ENCODE measurements around the gene KCNF1. TPM values are rescaled to one million over a fixed set of nuclear protein-coding genes. Genes with fewer than 3 reads are reported as not detected.

Gene KCNF1
- total RNA-seq, 1 experiment from 2014 or later = 3.2 TPM

DNA sequence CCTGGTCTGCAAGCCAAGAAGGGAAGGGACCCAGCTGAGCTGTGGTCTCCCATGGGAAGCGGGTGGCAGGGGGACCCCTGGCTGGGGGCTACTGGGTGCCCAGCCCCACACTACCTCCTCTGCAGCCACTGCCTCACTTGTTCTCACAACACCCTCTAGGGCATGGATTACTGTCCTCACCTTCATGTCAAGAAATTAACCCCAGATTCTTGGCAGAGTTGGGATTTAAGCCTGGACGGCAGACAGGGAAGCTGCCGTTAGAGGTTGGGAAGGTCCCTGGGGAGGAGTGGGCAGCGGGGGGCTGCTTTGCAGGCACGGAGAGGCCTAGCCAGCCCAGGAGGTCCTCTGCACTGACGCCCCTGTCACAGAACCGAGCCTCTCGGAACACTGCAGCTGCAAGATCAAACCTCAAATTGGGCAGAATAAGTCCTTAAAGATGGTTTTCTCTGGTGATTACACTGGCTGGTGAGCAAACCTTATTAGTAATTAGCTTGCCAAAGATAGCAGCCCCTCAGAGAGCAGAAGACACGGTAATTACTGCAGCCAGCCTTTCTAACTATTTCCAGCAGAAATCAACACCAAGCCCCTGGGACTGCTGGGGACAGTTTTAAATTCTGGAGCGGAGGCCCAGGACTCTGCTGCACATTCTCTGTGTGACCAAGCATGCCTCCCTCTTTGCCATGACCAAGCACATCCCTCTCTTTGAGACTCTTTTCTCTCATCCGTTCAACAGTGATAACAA is 35.9 kb downstream of the KCNF1 start:
- TF ChIP-seq, protein P1, sequence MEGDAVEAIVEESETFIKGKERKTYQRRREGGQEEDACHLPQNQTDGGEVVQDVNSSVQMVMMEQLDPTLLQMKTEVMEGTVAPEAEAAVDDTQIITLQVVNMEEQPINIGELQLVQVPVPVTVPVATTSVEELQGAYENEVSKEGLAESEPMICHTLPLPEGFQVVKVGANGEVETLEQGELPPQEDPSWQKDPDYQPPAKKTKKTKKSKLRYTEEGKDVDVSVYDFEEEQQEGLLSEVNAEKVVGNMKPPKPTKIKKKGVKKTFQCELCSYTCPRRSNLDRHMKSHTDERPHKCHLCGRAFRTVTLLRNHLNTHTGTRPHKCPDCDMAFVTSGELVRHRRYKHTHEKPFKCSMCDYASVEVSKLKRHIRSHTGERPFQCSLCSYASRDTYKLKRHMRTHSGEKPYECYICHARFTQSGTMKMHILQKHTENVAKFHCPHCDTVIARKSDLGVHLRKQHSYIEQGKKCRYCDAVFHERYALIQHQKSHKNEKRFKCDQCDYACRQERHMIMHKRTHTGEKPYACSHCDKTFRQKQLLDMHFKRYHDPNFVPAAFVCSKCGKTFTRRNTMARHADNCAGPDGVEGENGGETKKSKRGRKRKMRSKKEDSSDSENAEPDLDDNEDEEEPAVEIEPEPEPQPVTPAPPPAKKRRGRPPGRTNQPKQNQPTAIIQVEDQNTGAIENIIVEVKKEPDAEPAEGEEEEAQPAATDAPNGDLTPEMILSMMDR (conservative IDR thresholded peaks at IDR 0.05) = no peak
- no peaks in the 10 kb centered on the region for H3K23me2 ChIP-seq (ENCODE audit: insufficient read length, low read depth, low read length, poor library complexity, severe bottlenecking)
- WGBS (ENCODE audit: extremely low coverage, insufficient read length, low lambda C conversion rate) = no CpG with 5 or more reads among the region's 11 CpGs
- H3K23ac ChIP-seq (ENCODE audit: insufficient read length, low read depth, low read length) = no peak overlapping the region
- no peak overlapping the region for H3K14ac ChIP-seq (ENCODE audit: insufficient read depth, low read length)
- H3K4me3 Mint-ChIP-seq = no peak overlapping the region
- H2BK15ac ChIP-seq (ENCODE audit: low read depth, low read length) = no peak overlapping the region
- H3K18ac ChIP-seq (ENCODE audit: insufficient read length, low read depth, low read length) = no peak overlapping the region
- peaks cover 7 to 8% of the 10 kb centered on the region in 2 experiments; a peak in 4 of 5 replicates for H3K9me3 Mint-ChIP-seq
- peaks cover 0 to 5% (median 0%) of the 10 kb centered on the region in 3 experiments; a peak in 1 of 7 replicates for H3K36me3 Mint-ChIP-seq (ENCODE audit: insufficient read depth in 1 of 3, low read depth in 3 of 3)
- no peak overlapping the region for H4K91ac ChIP-seq (ENCODE audit: insufficient read length, low read depth, low read length)
- H3K27ac ChIP-seq (ENCODE audit: insufficient read length, low read depth, low read length) = no peak overlapping the region
- H3K4ac ChIP-seq (ENCODE audit: low read depth, low read length) = no peak overlapping the region
- H3K27ac Mint-ChIP-seq = no peak overlapping the region
- H3T11ph ChIP-seq (ENCODE audit: low read length) = no peak overlapping the region
- H4K20me1 ChIP-seq (ENCODE audit: control insufficient read depth, insufficient read depth, insufficient read length) = no peaks in the 10 kb centered on the region
- no peak overlapping the region for H2AK5ac ChIP-seq (ENCODE audit: insufficient read length, low read length)
- DNase-seq = no peak
- no peaks in the 10 kb centered on the region for H3K27me3 ChIP-seq (ENCODE audit: insufficient read depth, low read length)
- no peak overlapping the region for H4K5ac ChIP-seq (ENCODE audit: insufficient read length, low read depth, low read length)
- H3K79me1 ChIP-seq (ENCODE audit: insufficient read depth, low read depth, low read length, poor library complexity, severe bottlenecking) = no peaks in the 10 kb centered on the region
- H3K9me3 ChIP-seq (ENCODE audit: control insufficient read depth, low read depth, low read length) = no peaks in the 10 kb centered on the region
- H4K8ac ChIP-seq (replicated peaks; ENCODE audit: insufficient read length, low read depth, low read length) = no peak overlapping the region
- no peak overlapping the region for H2BK5ac ChIP-seq (ENCODE audit: insufficient read length, low read length)
- no peak overlapping the region for H2BK20ac ChIP-seq (ENCODE audit: low read depth, low read length, poor library complexity, severe bottlenecking)
- no peaks in the 10 kb centered on the region for H3K79me2 ChIP-seq (ENCODE audit: insufficient read depth, low read length)
- H3K4me1 ChIP-seq (ENCODE audit: insufficient read depth, low read length) = no peaks in the 10 kb centered on the region
- no peak overlapping the region for H3K4me2 ChIP-seq (ENCODE audit: insufficient read depth, insufficient read length, low read length)
- peaks cover 5% of the 10 kb centered on the region for H3K27me3 Mint-ChIP-seq (ENCODE audit: low read depth)
- H2BK12ac ChIP-seq (ENCODE audit: insufficient read length, low read depth, low read length) = no peak overlapping the region
- no peak overlapping the region for H2AFZ ChIP-seq (ENCODE audit: low read length)
- H2BK120ac ChIP-seq (ENCODE audit: low read depth, low read length, poor library complexity, severe bottlenecking) = no peak overlapping the region
- H3K4me1 Mint-ChIP-seq = 0 out of 4 replicates have a peak, but pooled peaks cover 0 to 3% of the 10 kb centered on the region in 2 experiments
- no peak overlapping the region for H3K9ac ChIP-seq (ENCODE audit: extremely low read depth, insufficient read length, low read length)
- no peak overlapping the region for H3K56ac ChIP-seq (ENCODE audit: insufficient read length, low read depth, low read length)

All from H9 (cell line).